Measurements from ENCODE around the gene NOP53.
"Not testable (repeated sequence)": the region's sequence is repeated elsewhere in the genome, so short reads cannot be mapped to it uniquely, and the experiment has no call there.

The NOP53 gene

DNA sequence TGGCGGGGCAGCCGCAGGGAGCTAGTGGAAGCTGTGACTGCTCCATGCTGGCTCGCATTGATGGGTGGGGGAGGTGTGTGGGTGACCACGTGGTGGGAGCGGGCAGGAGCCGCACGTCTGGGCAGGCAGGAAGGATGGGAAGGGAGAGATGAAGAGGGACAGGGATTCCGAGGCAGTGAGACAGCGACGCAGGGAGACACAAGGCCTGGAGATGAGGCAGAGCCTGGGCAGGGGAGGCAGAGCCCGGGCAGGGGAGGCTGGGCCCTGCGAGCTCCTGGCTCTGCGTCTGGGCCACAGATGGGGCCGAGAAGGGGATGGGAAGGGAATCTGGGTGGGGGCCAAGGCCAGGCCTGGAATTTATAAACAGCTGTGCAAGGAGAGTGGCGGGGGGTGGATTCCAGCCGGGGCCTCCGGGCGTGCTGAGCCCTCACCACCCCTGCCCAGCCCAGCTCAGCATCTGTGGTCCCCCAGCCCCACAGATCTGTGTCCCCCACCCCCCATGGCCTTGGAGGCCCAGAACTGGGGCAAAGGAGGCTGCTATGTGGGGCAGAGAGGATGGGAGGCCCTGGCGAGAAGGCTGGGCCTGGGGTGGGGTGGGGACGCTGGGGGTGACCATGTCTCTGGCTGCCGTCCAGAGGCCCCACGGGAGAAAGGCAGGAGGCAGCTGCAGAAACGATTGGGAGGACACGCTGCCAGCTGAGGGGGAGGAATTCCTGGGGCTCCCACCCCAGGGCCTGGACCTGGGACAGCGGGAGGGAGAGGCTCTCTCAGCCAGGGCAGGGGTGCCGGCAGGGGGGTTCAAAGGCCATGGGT lies 26.1 kb upstream of the NOP53 start:
- no peak for DNase-seq

DNA sequence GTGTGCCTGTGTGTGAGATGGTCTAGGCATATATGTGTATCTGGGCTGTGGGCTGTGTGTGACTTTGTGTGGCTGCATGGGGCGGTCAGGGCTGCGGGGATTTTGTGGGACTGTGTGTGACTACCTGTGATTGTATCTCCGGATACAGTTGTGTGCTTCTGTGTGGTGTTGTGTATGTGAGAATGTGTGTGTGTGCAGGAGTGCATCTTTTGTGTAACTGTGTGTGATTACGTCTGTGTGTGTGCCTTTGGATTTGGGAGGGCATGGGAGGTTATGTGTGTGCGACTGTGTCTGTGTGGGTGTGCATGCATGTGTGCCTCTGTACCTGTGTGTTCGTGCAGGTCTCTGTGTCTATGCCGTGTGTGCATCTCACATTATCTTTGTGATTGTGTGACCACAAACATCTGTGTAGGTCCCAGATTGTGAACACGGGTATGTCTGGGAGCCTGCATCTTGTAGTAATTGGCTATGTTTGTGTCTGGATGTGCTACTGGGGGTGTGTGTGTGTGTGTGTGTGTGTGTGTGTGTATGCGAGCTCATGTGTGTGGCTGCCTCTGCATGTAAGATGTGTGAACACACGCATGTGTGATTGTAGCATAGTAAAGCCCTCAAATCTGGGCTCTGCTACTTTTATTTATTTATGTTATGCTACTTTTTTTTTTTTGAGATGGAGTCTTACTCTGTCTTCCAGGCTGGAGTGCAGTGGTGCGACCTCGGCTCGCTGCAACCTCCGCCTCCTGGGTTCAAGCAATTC lies 24.5 kb upstream of the NOP53 start:
- no peak for DNase-seq

DNA sequence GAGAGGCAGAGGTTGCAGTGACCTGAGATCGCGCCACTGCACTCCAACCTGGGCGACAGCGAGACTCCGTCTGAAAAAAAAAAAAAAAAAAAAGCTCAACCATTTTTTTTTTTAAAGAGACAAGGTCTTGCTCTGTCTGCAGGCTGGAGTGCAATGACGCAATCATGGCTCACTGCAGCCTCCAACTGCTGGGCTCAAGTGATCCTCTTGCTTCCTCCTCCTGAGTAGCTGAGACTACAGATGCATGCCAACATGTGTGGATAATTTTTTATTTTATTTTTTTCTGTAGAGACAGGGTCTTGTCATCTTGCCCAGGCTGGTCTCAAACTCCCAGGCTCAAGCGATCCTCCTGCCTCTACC lies 21.8 kb upstream of the NOP53 start:
- peak; percentile 10 for DNase-seq

DNA sequence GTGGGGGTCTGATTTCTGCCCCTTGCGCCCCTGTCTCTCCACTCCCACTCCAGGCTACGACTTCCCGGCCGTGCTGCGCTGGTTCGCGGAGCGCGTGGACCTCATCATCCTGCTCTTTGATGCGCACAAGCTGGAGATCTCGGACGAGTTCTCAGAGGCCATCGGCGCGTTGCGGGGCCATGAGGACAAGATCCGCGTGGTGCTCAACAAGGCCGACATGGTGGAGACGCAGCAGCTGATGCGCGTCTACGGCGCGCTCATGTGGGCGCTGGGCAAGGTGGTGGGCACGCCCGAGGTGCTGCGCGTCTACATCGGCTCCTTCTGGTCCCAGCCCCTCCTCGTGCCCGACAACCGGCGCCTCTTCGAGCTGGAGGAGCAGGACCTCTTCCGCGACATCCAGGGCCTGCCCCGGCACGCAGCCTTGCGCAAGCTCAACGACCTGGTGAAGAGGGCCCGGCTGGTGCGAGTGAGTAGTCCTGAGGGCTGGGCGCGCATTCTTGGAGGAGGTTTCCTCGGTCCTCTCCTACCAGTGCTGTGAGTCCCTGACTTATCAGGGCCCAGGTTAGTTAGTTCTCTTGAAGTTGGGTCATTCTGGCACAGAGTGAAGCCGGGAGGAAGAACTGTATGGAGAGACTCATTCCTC lies 19.5 kb upstream of the NOP53 start:
- no peak for DNase-seq

DNA sequence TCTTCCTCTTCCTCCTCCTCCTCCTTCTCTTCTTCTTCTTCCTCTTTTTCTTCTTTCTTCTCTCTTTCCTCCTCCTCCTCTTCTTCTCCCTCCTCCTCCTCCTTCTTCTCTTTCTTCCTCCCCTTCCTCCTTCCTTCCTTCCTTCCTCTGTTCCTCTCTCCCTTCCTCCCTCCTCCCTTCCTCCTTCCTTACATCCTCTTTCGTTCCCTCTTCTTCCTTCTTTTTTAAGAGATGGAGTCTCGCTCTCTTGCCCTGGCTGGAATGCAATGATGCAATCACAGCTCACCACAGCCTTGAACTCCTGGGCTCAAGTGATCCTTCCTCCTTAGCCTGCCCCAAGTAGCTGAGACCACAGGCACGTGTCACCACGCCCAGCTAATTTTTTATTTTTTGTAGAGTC lies 18.9 kb upstream of the NOP53 start:
- DNase-seq, result no peak

DNA sequence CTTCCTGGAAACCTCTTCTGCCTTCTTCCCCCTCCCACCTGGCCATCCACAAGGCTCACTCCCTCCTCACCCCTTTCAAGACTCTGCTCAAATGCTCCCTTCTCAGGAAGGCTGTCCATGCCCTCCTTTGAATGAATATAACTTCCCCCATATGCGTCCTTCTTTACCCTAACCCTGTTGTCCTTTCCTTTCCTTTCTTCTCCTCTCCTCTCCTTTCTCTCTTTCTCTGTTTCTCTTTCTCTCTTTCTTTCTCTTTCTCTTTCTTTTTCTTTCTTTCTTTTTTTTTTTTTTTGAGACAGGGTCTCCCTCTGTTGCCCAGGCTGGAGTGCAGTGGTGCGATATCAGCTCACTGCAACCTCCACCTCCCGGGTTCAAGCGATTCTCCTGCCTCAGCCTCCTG lies 17.1 kb upstream of the NOP53 start:
- not testable (repeated sequence) for DNase-seq

DNA sequence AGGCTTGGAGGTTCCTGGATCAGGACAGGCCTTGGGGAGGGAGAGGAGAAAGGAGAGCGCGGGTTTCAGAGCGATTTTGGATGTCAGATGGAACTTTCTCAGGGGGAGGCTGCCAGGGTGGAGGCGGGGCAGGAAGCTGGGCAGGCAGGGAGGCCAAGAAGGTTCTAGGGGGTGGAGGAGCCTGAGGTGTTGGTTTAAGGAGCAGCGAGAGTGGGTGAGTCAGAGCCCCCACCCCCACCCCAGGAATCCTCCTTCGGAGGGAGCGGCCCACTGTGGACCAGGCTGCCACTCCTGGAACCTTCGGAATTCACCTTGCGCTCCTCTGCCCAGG lies 15.9 kb upstream of the NOP53 start:
- no peak for DNase-seq

DNA sequence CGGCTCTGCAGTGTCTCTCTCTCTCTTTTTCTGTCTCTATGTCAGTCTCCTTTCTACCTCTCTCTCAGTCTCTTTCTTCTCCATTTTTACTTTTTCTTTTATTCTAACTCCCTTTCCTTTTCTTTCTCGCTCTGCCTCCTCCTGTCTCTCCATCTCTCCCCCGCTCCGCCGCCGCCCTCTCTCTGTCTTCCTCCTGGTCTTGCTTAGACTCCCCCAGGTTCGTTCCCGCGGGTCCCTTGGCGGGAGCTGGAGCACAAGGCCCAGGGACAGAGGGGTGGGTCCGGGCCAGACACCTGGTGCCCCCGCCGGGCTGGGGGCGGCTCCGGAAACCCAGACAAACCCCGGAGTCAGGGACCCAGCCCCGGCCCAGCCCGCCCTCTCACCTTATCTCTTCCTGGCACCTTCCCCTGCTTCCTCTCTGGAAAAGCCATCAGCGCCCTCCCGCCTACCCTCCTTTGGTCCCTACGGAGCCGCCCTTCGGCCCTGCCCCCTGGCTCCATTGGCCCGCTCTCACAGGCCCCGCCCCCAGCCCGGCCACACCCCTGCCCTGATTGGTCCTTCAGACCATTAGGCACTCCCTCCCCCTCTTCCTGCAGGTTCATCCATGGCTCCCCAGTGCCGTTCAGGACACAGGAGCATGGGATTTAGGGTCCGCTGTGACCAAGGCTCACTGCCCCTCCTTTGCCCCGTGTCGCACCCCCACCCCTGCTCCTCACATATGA lies 15.4 kb upstream of the NOP53 start:
- peak; percentile 75 for DNase-seq

DNA sequence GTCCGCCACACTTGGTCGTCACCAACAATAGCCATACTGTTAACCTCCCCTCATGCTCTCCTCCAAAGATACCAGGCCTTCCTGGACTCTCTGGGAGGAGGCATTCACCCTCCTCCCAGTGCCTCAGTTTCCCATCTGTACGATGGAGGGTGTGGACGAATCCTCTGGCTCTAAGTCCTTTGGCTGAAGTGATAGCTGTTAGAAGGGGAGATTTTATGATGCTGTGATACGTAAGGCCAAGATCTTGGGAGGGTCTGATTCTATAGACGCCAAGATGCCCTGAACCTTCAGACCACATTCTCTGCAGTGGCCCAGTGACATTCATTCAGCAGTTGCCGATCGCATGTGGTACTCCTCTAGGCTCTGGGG lies 14.8 kb upstream of the NOP53 start:
- DNase-seq, result no peak

DNA sequence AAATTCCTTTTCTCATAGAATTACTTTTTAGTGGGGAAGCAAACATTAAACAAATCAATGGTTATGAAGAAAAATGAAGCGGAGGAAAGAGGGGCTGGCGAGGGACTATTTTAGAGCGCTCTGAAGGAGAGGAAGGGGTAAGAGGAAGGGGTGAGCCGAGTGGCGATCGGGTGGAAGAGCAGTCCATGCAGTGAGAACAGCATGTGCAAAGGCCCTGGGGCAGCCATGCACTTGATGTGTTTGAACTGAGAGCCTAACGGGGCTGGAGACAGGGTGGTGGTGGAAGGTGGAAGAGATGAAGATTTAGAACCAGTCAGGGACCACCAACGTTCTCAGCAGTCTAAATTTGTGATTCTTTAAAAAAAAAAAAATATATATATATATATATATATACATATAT lies 14.4 kb upstream of the NOP53 start:
- DNase-seq, result no peak

DNA sequence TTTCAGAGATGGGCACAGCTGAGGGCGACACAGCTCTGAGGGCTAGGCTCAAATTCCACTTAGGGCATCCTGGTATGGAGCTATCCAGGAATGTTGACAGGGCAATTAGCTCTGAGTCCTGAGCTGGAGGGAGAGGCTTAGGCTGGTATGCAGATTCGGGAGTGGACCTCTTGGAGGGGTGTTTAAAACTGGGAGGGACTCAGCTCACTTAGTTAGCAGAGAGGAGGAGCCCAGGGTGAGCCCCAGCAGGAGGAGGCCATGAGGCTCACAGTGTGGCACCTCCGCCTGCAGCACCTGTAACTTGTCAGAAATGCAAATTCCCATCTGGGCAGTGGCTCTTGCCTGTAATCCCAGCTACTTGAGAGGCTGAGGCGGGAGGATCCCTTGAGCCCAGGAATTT lies 10.2 kb upstream of the NOP53 start:
- no peak for DNase-seq

DNA sequence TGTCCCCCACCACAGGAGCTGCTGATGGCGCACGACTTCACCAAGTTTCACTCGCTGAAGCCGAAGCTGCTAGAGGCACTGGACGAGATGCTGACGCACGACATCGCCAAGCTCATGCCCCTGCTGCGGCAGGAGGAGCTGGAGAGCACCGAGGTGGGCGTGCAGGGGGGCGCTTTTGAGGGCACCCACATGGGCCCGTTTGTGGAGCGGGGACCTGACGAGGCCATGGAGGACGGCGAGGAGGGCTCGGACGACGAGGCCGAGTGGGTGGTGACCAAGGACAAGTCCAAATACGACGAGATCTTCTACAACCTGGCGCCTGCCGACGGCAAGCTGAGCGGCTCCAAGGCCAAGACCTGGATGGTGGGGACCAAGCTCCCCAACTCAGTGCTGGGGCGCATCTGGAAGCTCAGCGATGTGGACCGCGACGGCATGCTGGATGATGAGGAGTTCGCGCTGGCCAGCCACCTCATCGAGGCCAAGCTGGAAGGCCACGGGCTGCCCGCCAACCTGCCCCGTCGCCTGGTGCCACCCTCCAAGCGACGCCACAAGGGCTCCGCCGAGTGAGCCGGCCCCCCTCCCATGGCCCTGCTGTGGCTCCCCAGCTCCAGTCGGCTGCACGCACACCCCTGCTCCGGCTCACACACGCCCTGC lies 4.4 kb upstream of the NOP53 start:
- no peak for DNase-seq

DNA sequence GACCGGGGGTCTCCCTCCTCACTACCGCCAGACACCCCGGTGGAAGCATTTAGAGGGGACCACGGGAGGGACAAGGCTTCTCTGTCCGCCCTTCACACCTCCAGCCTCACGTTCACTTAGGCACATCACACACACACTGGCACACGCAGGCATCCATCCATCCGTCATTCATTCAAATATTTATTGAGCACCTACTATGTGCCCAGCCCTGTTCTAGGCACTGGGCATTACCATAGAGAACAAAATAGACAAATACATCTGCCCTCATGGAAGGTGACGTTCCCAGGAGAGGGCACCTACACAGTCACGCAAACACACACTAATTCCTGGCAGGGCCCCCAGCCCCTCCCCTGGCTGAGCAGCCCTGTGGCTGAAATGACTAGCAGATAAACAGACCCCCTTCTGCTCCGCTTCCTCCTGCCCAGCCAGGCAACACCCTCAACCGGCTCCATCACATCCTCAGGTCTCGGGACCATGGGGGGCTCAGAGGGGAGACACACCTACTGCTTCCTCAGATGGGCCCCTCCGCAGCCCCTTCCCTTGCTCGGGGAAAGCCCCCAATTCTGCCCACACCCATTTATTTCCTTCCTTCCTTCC lies 3.7 kb upstream of the NOP53 start:
- no peak for DNase-seq

DNA sequence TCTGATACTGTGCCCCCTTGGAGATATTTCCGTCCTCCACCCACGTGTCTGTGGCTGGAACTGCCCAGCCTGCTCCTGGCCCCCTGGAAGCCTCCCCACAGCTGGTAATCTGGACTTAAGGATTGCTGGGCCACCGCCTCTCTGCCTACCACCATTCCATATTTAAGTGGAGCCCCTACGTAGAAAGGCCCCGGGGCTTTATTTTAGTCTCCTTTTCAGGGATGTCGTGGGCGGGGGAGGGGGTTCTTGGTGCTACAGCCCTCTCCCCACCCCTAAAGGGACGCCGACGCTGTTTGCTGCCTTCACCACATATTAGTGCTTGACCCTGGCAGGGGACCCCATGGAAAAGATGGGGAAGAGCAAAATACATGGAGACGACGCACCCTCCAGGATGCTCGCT lies 2.7 kb upstream of the NOP53 start:
- no peak for DNase-seq

DNA sequence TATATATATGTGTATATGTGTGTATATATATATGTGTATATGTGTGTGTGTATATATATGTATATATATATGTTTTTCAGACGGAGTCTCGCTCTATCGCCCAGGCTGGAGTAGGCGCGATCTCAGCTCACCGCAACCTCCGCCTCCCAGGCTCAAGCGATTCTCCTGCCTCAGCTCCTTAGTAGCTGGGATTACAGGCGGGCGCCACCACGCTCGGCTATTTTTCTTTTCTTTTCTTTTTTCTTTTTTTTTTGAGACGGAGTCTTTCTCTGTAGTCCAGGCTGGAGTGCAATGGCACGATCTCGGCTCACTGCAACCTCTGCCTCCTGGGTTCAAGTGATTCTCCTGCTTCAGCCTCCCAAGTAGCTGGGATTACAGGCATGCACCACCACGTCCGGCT lies 783 bp downstream of the NOP53 start:
- not testable (repeated sequence) for DNase-seq

DNA sequence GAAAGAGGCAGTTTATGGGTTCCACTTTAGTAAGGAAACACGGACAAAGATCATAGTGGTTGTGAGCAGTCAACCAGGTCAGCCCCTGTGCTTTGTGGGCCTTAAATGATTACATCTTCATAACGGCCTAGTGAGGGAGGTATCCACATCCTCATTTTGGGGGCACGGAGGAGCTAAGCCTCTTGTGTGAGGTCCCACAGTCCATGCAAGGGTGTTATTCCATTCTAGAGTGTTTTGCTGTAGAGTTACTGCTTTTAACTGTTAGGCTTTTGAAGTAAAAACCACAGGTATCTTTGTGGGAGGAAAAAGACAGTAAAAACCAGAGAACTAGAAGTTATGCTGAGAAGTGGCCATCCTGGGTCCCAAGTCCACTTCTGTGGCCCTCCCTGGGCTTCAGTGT lies 4.0 kb downstream of the NOP53 start:
- no peak for DNase-seq

DNA sequence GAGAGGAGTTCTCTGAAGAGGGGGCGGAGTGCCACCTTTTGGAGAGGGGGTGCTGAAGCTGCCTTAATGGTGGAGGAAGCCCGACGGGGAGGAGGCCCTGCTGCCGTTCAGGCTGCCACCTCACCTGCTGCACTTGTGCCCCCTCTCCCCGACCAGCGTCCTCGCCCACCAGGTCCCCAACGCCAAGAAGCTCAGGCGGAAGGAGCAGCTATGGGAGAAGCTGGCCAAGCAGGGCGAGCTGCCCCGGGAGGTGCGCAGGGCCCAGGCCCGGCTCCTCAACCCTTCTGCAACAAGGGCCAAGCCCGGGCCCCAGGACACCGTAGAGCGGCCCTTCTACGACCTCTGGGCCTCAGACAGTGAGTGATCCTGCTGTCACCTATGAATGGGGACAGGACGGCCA lies 5.4 kb downstream of the NOP53 start:
- no peak for DNase-seq

DNA sequence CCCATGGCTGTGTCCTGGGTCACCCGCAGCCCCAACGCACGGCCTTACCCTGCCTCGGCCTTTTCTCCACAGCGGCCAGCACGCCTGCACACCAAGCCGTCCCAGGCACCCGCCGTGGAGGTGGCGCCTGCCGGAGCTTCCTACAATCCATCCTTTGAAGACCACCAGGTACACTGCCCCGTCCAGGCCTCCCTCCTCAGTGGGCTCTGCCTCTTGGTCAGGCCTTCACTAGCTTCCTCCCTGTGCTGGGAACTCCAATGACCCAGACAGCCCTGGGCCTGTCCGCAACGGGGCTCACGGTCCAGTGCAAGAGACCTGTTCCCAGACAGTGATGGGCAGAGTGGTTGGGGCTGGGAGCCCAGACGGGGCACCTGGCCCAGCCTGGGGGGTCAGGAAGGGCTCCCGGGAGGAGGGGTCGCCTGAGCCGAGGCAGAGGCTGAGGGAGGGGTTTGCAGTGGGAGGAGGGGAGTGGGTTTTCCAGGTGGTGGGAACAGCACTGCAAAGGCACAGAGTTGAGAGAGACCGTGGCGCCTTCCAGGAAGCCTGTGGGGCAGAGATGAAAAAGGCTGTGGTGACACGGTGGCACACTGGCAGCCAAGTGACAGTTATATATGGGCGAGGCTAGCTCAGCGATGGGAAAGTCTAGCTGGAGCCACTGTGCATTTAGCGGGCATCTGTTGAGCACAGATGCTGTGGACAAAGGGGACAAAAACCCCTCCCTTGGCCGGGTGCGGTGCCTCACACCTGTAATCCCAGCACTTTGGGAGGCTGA lies 7.3 kb downstream of the NOP53 start:
- DNase-seq, result no peak

DNA sequence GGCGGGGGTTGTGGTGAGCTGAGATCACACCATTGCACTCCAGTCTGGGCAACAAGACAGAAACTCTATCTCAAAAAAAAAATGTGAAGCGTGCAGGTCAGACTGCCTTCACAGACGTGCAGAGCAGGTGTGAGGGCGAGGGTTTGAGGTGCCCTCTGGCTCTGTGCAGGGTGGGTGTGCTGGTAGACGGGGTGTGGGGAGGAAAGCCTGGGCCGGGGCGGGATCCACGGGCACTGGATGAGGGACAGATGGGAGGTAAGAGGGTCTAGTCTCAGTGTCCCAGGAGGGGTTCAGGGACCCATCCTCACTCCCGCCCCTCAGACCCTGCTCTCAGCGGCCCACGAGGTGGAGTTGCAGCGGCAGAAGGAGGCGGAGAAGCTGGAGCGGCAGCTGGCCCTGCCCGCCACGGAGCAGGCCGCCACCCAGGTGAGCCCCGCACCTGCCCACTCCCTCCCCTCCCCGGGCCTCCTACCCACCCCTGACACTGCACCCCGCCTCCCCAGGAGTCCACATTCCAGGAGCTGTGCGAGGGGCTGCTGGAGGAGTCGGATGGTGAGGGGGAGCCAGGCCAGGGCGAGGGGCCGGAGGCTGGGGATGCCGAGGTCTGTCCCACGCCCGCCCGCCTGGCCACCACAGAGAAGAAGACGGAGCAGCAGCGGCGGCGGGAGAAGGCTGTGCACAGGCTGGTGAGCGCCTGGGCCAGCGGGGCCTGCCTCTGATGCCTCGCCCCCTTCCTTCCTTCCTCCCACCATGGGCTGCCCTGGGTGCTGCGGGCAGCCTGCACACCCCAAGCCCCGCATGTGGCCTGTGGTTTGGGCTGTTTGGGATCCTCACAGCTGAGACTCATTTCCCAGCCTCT lies 9.1 kb downstream of the NOP53 start:
- no peak for DNase-seq

DNA sequence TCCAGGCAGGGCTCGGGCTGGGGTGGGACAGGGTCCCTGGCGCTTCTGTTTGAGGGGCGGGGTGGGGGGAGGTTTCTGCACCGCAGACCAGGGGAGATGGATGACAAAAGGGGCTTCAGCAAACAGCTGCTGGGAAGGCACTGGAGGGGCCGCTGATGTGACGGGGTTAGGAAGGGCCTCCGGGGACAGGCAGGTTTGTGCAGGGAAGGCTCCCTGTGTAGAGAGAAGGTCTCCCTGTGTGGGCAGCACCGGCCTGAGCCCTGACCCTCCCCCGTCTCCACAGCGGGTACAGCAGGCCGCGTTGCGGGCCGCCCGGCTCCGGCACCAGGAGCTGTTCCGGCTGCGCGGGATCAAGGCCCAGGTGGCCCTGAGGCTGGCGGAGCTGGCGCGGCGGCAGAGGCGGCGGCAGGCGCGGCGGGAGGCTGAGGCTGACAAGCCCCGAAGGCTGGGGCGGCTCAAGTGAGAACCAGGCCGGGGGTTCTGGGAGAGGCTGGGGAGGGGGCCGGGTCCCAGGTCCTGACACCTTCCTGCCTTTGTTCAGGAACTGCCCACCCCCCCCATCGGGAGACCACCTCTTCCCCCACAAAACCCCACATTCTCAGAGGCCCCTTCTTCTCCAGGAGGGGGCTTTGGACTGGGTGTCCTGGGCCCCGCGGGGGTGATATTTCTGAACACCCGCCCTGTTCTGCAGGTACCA lies 9.9 kb downstream of the NOP53 start:
- DNase-seq, result no peak
